ENCODE measurements around the gene LZTS2.

The LZTS2 gene

DNA sequence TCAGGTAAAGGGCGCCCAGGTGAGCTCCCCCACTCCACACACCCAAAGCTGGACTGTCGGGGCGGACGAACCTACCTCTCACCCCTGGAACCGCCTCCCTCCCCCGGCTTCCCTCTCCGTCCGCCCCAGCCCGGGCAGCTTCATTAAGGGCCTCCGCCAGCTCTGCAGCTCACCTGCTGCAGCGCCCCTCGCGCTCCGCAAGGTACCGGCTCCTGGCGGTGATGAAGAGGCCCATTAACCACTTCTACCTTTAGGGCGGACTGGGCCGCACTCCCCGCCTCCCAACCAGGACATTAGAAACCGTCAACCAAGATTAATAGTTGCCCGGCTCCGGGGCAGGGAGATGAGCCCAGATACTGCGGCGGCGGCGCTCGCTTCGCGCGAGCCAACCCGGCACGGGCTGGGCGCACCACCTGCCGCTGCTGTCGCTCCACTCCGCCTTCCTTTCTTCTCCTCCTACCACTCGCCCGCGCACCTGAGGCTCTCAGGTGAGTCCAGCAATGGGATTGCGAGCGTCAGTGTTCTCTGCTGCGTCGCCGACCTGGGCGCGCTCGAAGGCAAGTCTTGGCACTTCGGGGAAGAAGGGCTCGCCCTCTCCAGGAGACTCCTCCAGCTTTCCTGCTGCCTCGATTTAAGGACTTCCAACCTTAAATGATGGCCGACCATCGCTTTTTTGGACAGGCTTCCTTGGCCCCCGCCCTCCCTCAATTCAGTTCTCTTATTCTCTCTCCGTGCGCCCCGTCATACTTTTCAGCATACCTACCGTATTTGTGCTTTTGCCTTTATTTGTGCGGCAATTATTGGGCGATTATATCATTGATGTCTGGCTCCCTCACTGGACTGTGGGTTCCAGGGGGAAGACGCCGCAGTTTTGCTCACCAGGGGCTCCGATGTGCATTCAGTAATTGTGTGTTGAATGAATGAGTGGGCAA, 48.6 kb downstream of the LZTS2 start:
- Histone ChIP-seq H3K9me3 (ENCODE audit: control insufficient read depth in 1 of 2, low read length in 2 of 2) (no peaks in the 10 kb centered on the region), H3K4me3 (ENCODE audit: low read depth in 1 of 2, low read length in 2 of 2) (no peak overlapping the region), H3K27ac (ENCODE audit: low read depth, low read length) (no peak overlapping the region), H3K27me3 (ENCODE audit: control insufficient read depth in 1 of 2, insufficient read depth in 2 of 2, low read length in 2 of 2) (peaks cover 37 to 39% of the 10 kb centered on the region in 2 donors), H3K9ac (ENCODE audit: low read depth in 1 of 2, low read length in 2 of 2) (no peak overlapping the region), H3K36me3 (ENCODE audit: control insufficient read depth in 1 of 2, insufficient read depth in 2 of 2, low read length in 2 of 2) (no peaks in the 10 kb centered on the region), H3K4me1 (ENCODE audit: control insufficient read depth in 1 of 2, insufficient read depth in 2 of 2, low read length in 2 of 2) (peaks cover 18 to 21% of the 10 kb centered on the region in 2 donors)

DNA sequence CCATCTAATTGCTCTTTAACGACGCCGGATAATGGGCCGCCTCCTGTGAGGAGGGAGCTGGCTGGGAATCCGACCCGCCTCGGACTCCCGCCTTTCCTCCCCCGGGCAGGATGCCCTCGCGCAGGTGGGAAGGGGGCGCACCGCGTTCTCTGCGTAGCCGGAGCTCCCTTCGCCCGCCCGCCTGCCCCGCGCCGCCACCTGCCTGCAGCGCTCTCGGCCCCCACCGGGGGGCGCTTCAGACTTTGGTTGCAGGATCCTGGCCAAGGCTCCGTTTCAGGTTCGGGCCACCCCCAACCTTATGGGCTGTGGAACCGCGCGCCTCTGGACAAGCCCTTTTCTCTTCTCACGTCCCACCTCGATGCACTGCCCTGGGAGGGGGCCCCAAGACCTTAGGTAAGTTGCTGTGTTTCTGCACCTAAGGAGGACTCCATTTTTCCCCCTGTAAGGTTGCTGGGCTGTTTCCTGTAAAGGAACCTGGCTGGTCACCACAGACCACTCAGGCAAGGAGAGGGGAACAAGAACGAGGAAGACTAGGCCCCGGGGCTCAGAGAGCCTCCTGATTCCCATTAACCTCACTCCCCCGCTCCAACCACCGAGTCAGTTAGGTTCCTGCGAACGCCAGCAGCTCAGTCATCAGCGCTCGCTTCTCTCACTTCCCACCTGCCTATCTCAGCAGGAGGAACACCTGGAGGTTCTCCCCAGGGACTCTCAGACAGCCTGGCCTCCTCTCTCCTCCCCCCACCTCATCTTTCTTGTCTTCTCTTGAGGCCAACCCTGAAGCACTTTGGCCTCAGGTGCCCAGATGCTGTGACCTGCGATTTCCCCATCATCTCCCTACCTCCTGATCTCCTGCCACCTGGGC, 50.8 kb downstream of the LZTS2 start:
- H3K27ac ChIP-seq (ENCODE audit: low read depth, low read length), result no peak overlapping the region
- peaks cover 37 to 39% of the 10 kb centered on the region in 2 donors for H3K27me3 ChIP-seq (ENCODE audit: control insufficient read depth in 1 of 2, insufficient read depth in 2 of 2, low read length in 2 of 2)
- no peaks in the 10 kb centered on the region for H3K36me3 ChIP-seq (ENCODE audit: control insufficient read depth in 1 of 2, insufficient read depth in 2 of 2, low read length in 2 of 2)
- H3K9me3 ChIP-seq (ENCODE audit: control insufficient read depth in 1 of 2, low read length in 2 of 2), result no peaks in the 10 kb centered on the region
- peak overlapping the region; percentile 25 to 49 for H3K9ac ChIP-seq (ENCODE audit: low read depth in 1 of 2, low read length in 2 of 2)
- peaks cover 18 to 22% of the 10 kb centered on the region in 2 donors for H3K4me1 ChIP-seq (ENCODE audit: control insufficient read depth in 1 of 2, insufficient read depth in 2 of 2, low read length in 2 of 2)
- peak overlapping the region; percentile 53 to 57 for H3K4me3 ChIP-seq (ENCODE audit: low read depth in 1 of 2, low read length in 2 of 2)

DNA sequence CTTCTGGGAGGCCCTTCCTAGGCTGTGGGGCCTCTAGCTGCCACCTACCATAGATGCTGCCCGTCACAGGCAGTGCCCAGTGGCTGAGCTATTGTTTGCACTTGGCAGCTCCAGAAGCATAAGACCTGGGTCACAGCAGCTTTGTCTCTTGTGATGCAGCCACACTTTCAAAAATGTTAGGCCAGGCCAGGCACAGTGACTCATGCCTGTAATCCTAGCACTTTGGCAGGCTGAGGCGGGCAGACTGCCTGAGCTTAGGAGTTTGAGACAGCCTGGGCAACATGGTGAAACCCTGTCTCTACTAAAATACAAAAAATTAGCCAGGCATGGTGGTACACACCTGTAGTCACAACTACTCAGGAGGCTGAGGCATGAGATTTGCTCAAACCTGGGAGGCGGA, 52.7 kb downstream of the LZTS2 start:
- H3K27ac ChIP-seq (ENCODE audit: low read depth, low read length), result no peak overlapping the region
- H3K9ac ChIP-seq (ENCODE audit: low read depth in 1 of 2, low read length in 2 of 2), result no peak overlapping the region
- H3K4me3 ChIP-seq (ENCODE audit: low read depth in 1 of 2, low read length in 2 of 2), result no peak overlapping the region
- H3K4me1 ChIP-seq (ENCODE audit: control insufficient read depth in 1 of 2, insufficient read depth in 2 of 2, low read length in 2 of 2), result peaks cover 18 to 22% of the 10 kb centered on the region in 2 donors
- H3K36me3 ChIP-seq (ENCODE audit: control insufficient read depth in 1 of 2, insufficient read depth in 2 of 2, low read length in 2 of 2), result no peaks in the 10 kb centered on the region
- no peaks in the 10 kb centered on the region for H3K9me3 ChIP-seq (ENCODE audit: control insufficient read depth in 1 of 2, low read length in 2 of 2)
- peaks cover 28 to 30% of the 10 kb centered on the region in 2 donors for H3K27me3 ChIP-seq (ENCODE audit: control insufficient read depth in 1 of 2, insufficient read depth in 2 of 2, low read length in 2 of 2)

DNA sequence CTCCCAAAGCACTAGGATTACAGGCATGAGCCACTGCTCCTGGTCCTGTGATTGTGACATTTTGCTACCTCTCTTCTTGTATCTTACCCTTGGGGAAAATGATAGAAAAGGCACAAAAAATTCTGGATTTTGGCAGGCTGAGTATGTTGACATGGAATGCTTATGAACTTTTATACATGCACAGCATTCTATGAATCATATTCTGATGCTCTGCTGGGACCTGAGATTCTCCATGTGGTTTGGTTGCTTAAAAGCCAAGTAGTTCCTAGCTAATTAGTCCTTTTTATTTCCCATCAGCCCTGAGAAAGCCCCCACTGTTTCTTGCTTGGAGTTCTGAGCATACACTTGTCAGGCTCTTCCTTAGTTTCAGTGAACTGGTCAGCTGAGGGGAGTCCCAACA, 53.9 kb downstream of the LZTS2 start:
- no peak overlapping the region for H3K27ac ChIP-seq (ENCODE audit: low read depth, low read length)
- no peak overlapping the region for H3K9ac ChIP-seq (ENCODE audit: low read depth in 1 of 2, low read length in 2 of 2)
- H3K36me3 ChIP-seq (ENCODE audit: control insufficient read depth in 1 of 2, insufficient read depth in 2 of 2, low read length in 2 of 2), result no peaks in the 10 kb centered on the region
- H3K27me3 ChIP-seq (ENCODE audit: control insufficient read depth in 1 of 2, insufficient read depth in 2 of 2, low read length in 2 of 2), result peaks cover 18 to 19% of the 10 kb centered on the region in 2 donors
- H3K4me3 ChIP-seq (ENCODE audit: low read depth in 1 of 2, low read length in 2 of 2), result no peak overlapping the region
- H3K9me3 ChIP-seq (ENCODE audit: control insufficient read depth in 1 of 2, low read length in 2 of 2), result no peaks in the 10 kb centered on the region
- H3K4me1 ChIP-seq (ENCODE audit: control insufficient read depth in 1 of 2, insufficient read depth in 2 of 2, low read length in 2 of 2), result peaks cover 15 to 18% of the 10 kb centered on the region in 2 donors

GRCh38 chr10:101054351-101054750, 54.7 kb downstream of the LZTS2 start:
- Histone ChIP-seq H3K27me3 (ENCODE audit: control insufficient read depth in 1 of 2, insufficient read depth in 2 of 2, low read length in 2 of 2) (peaks cover 10% of the 10 kb centered on the region in 2 donors), H3K27ac (ENCODE audit: low read depth, low read length) (no peak overlapping the region), H3K9ac (ENCODE audit: low read depth in 1 of 2, low read length in 2 of 2) (no peak overlapping the region)

GRCh38 chr10:101054876-101055275, 55.3 kb downstream of the LZTS2 start:
- Histone ChIP-seq H3K9me3 (ENCODE audit: control insufficient read depth in 1 of 2, low read length in 2 of 2) (no peaks in the 10 kb centered on the region), H3K36me3 (ENCODE audit: control insufficient read depth in 1 of 2, insufficient read depth in 2 of 2, low read length in 2 of 2) (no peaks in the 10 kb centered on the region), H3K27ac (ENCODE audit: low read depth, low read length) (no peak overlapping the region), H3K27me3 (ENCODE audit: control insufficient read depth in 1 of 2, insufficient read depth in 2 of 2, low read length in 2 of 2) (peaks cover 6 to 9% of the 10 kb centered on the region in 2 donors), H3K9ac (ENCODE audit: low read depth in 1 of 2, low read length in 2 of 2) (no peak overlapping the region), H3K4me1 (ENCODE audit: control insufficient read depth in 1 of 2, insufficient read depth in 2 of 2, low read length in 2 of 2) (peaks cover 17 to 21% of the 10 kb centered on the region in 2 donors), H3K4me3 (ENCODE audit: low read depth in 1 of 2, low read length in 2 of 2) (peak overlapping the region in 1 of 2 donors; percentile 25)

More at GRCh38 chr10:101054351-101054750, 54.7 kb downstream of the LZTS2 start:
- H3K36me3 ChIP-seq (ENCODE audit: control insufficient read depth in 1 of 2, insufficient read depth in 2 of 2, low read length in 2 of 2), result no peaks in the 10 kb centered on the region
- no peaks in the 10 kb centered on the region for H3K9me3 ChIP-seq (ENCODE audit: control insufficient read depth in 1 of 2, low read length in 2 of 2)
- peaks cover 12 to 21% of the 10 kb centered on the region in 2 donors for H3K4me1 ChIP-seq (ENCODE audit: control insufficient read depth in 1 of 2, insufficient read depth in 2 of 2, low read length in 2 of 2)
- H3K4me3 ChIP-seq (ENCODE audit: low read depth in 1 of 2, low read length in 2 of 2), result peak overlapping the region in 1 of 2 donors; percentile 25

GRCh38 chr10:101055411-101055810, 55.8 kb downstream of the LZTS2 start:
- Histone ChIP-seq H3K4me3 (ENCODE audit: low read depth in 1 of 2, low read length in 2 of 2) (no peak overlapping the region), H3K27me3 (ENCODE audit: control insufficient read depth in 1 of 2, insufficient read depth in 2 of 2, low read length in 2 of 2) (peaks cover 4 to 8% of the 10 kb centered on the region in 2 donors), H3K4me1 (ENCODE audit: control insufficient read depth in 1 of 2, insufficient read depth in 2 of 2, low read length in 2 of 2) (peaks cover 19 to 21% of the 10 kb centered on the region in 2 donors), H3K9ac (ENCODE audit: low read depth in 1 of 2, low read length in 2 of 2) (no peak overlapping the region), H3K27ac (ENCODE audit: low read depth, low read length) (no peak overlapping the region), H3K9me3 (ENCODE audit: control insufficient read depth in 1 of 2, low read length in 2 of 2) (no peaks in the 10 kb centered on the region), H3K36me3 (ENCODE audit: control insufficient read depth in 1 of 2, insufficient read depth in 2 of 2, low read length in 2 of 2) (no peaks in the 10 kb centered on the region)

- Histone ChIP-seq H3K27me3 (ENCODE audit: control insufficient read depth in 1 of 2, insufficient read depth in 2 of 2, low read length in 2 of 2) (no peaks in the 10 kb centered on the region), H3K9me3 (ENCODE audit: control insufficient read depth in 1 of 2, low read length in 2 of 2) (no peaks in the 10 kb centered on the region), H3K36me3 (ENCODE audit: control insufficient read depth in 1 of 2, insufficient read depth in 2 of 2, low read length in 2 of 2) (no peaks in the 10 kb centered on the region), H3K9ac (ENCODE audit: low read depth in 1 of 2, low read length in 2 of 2) (no peak overlapping the region), H3K27ac (ENCODE audit: low read depth, low read length) (no peak overlapping the region), H3K4me3 (ENCODE audit: low read depth in 1 of 2, low read length in 2 of 2) (no peak overlapping the region), H3K4me1 (ENCODE audit: control insufficient read depth in 1 of 2, insufficient read depth in 2 of 2, low read length in 2 of 2) (peaks cover 15 to 24% of the 10 kb centered on the region in 2 donors)
Observed at GRCh38 chr10:101056365-101057151, 57.0 kb downstream of the LZTS2 start.
